CD4-positive, alpha-beta T cell treated with Interleukin-10 for 1 hour (primary cell): ENCODE data around the gene S100Z.

Experiments used
- DNase-seq: peaks from one replicate; pipeline ENCODE4 v3.0.0-alpha.2; 2020

The S100Z gene

GRCh38 chr5:76954383-76954763, 104.6 kb downstream of the S100Z start:
- no peak for DNase-seq

GRCh38 chr5:76956033-76956432, 106.2 kb downstream of the S100Z start:
- no peak for DNase-seq

GRCh38 chr5:76958991-76959767, 109.4 kb downstream of the S100Z start:
- DNase-seq: no peak

- no peak for DNase-seq
These were observed 110.3 kb downstream of the S100Z start for GRCh38 chr5:76960004-76960625.

GRCh38 chr5:76964060-76964459, 114.2 kb downstream of the S100Z start:
- DNase-seq: no peak
